ENCODE data around the gene XKRX.

The XKRX gene

GRCh38 chrX:100904433-100904832 lies 24.3 kb downstream of the XKRX start:
- TF ChIP-seq CTCF (IDR thresholded peaks at IDR 0.05; ENCODE audit: borderline replicate concordance, extremely low read depth, low read length, poor library complexity, severe bottlenecking): no peak
- no peak for TF ChIP-seq EZH2 (IDR thresholded peaks at IDR 0.05; ENCODE audit: borderline replicate concordance, low read depth, low read length, severe bottlenecking)
- no peak overlapping the region for H3K9ac ChIP-seq (ENCODE audit: low read depth, low read length)
- H3K9me3 ChIP-seq (ENCODE audit: insufficient read depth, low read length, severe bottlenecking): no peaks in the 10 kb centered on the region
- no peaks in the 10 kb centered on the region for H3K27me3 ChIP-seq (ENCODE audit: insufficient read depth, low read length, poor library complexity)
- DNase-seq: no peak
- no peak overlapping the region for H2AFZ ChIP-seq (ENCODE audit: low read depth, low read length)
- no peak overlapping the region for H3K4me3 ChIP-seq (ENCODE audit: low read depth in 1 of 2, low read length in 2 of 2)
- no peak overlapping the region for H3K27ac ChIP-seq (ENCODE audit: low read length)
- no peaks in the 10 kb centered on the region for H4K20me1 ChIP-seq (ENCODE audit: insufficient read depth, low read length)
- no peaks in the 10 kb centered on the region for H3K79me2 ChIP-seq (ENCODE audit: insufficient read depth, low read length)
- H3K4me2 ChIP-seq (ENCODE audit: insufficient read depth, low read length): no peak overlapping the region
- no peaks in the 10 kb centered on the region for H3K4me1 ChIP-seq (ENCODE audit: insufficient read depth, low read length)
- no peaks in the 10 kb centered on the region for H3K36me3 ChIP-seq (ENCODE audit: insufficient read depth, low read length)
- ATAC-seq (ENCODE audit: insufficient read depth, low read depth): no peak

- TF ChIP-seq CTCF (IDR thresholded peaks at IDR 0.05; ENCODE audit: borderline replicate concordance, extremely low read depth, low read length, poor library complexity, severe bottlenecking) (peak; percentile 40), EZH2 (IDR thresholded peaks at IDR 0.05; ENCODE audit: borderline replicate concordance, low read depth, low read length, severe bottlenecking) (no peak)
- H2AFZ ChIP-seq (ENCODE audit: low read depth, low read length): no peak overlapping the region
- no peak overlapping the region for H3K27ac ChIP-seq (ENCODE audit: low read length)
- H3K27me3 ChIP-seq (ENCODE audit: insufficient read depth, low read length, poor library complexity): no peaks in the 10 kb centered on the region
- H3K4me2 ChIP-seq (ENCODE audit: insufficient read depth, low read length): no peak overlapping the region
- DNase-seq (peak; percentile 4), ATAC-seq (ENCODE audit: insufficient read depth, low read depth) (no peak)
- no peak overlapping the region for H3K4me3 ChIP-seq (ENCODE audit: low read depth in 1 of 2, low read length in 2 of 2)
- no peaks in the 10 kb centered on the region for H3K4me1 ChIP-seq (ENCODE audit: insufficient read depth, low read length)
- no peaks in the 10 kb centered on the region for H3K9me3 ChIP-seq (ENCODE audit: insufficient read depth, low read length, severe bottlenecking)
- no peak overlapping the region for H3K9ac ChIP-seq (ENCODE audit: low read depth, low read length)
- H3K79me2 ChIP-seq (ENCODE audit: insufficient read depth, low read length): no peaks in the 10 kb centered on the region
- no peaks in the 10 kb centered on the region for H4K20me1 ChIP-seq (ENCODE audit: insufficient read depth, low read length)
- H3K36me3 ChIP-seq (ENCODE audit: insufficient read depth, low read length): no peaks in the 10 kb centered on the region
These were observed 33.2 kb downstream of the XKRX start for GRCh38 chrX:100895365-100896075.

- no peaks in the 10 kb centered on the region for H4K20me1 ChIP-seq (ENCODE audit: insufficient read depth, low read length)
- ATAC-seq (ENCODE audit: insufficient read depth, low read depth) (no peak), DNase-seq (no peak)
- no peak for TF ChIP-seq CTCF (IDR thresholded peaks at IDR 0.05; ENCODE audit: borderline replicate concordance, extremely low read depth, low read length, poor library complexity, severe bottlenecking)
- no peak for TF ChIP-seq EZH2 (IDR thresholded peaks at IDR 0.05; ENCODE audit: borderline replicate concordance, low read depth, low read length, severe bottlenecking)
- H3K4me2 ChIP-seq (ENCODE audit: insufficient read depth, low read length): no peak overlapping the region
- H3K9me3 ChIP-seq (ENCODE audit: insufficient read depth, low read length, severe bottlenecking): no peaks in the 10 kb centered on the region
- H3K36me3 ChIP-seq (ENCODE audit: insufficient read depth, low read length): no peaks in the 10 kb centered on the region
- H3K4me1 ChIP-seq (ENCODE audit: insufficient read depth, low read length): no peaks in the 10 kb centered on the region
- H3K27me3 ChIP-seq (ENCODE audit: insufficient read depth, low read length, poor library complexity): no peaks in the 10 kb centered on the region
- H3K27ac ChIP-seq (ENCODE audit: low read length): no peak overlapping the region
- H2AFZ ChIP-seq (ENCODE audit: low read depth, low read length): no peak overlapping the region
- no peak overlapping the region for H3K9ac ChIP-seq (ENCODE audit: low read depth, low read length)
- no peaks in the 10 kb centered on the region for H3K79me2 ChIP-seq (ENCODE audit: insufficient read depth, low read length)
- H3K4me3 ChIP-seq (ENCODE audit: low read depth in 1 of 2, low read length in 2 of 2): no peak overlapping the region
These were observed 45.1 kb downstream of the XKRX start for GRCh38 chrX:100883654-100884053.

Data from DND-41 (cell line).